Stimulated activated CD4-positive, alpha-beta T cell treated with anti-CD3 and anti-CD28 coated beads, Interleukin-1b, Interleukin-23, amount 100 ng/mL, for 48 hours (primary cell): Measurements from ENCODE around the gene CARMIL1.

Experiments used
- DNase-seq: peaks from one replicate; pipeline ENCODE4 v3.0.0-alpha.2; 2020

The CARMIL1 gene

DNA sequence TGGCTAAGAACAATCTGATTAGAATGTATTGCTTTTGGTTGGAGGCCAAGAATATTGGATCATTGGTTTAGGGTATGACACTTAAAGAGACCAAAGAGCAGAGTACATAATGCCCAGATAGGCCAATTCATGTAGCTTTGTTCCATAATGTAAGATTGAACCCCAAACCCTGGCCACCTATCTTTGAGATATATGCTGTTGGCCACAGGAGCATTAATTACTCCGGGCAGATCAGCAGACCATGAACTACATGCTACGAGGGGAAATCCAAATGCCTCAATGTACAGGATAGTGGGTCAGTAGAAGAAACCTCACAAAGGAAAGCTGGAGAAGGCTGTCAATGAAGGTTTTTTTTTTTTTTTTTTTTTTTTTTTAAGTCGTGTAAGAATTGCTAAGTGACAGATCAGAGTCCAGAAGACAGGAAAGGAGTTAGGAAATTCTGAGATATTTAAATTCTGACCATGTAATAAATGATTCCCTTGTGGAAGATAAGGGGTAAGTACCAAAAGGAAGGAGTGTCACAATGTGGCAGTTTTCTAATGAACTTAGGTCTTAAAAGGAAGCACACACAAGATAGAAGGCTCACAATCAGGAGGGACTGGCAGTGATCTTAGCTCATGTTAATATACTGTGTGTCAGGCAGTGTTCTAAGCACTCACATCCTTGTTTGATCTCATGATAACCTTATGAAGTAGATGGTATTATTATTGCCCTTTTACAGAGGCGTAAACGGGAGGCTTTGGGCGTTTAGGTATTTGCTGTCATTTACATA is 61.4 kb downstream of the CARMIL1 start:
- DNase-seq = no peak

- no peak for DNase-seq
Measured at GRCh38 chr6:25341203-25341552, 62.0 kb downstream of the CARMIL1 start.

GRCh38 chr6:25341923-25342619 is 62.9 kb downstream of the CARMIL1 start:
- no peak for DNase-seq

GRCh38 chr6:25342802-25343201 is 63.6 kb downstream of the CARMIL1 start:
- DNase-seq = no peak

DNA sequence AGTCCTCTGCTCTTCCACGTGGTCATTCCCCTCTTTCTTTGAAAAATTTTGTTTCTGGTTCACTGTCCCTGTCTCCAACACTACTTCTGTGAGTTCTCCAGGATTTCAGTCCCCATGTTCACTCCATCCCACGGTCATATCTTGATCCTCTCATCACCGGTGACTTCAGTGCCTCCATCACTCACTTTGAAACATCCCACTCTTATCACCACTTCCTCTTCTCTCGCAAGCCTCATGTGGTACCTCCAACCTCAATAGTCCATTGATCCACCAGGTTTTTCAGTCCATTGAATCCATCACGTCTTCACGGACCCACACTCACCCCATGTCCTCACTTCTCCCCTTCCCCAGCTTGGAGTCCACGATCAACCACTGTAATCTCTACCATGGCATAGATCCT is 64.8 kb downstream of the CARMIL1 start:
- no peak for DNase-seq

GRCh38 chr6:25344827-25345226 is 65.7 kb downstream of the CARMIL1 start:
- DNase-seq = no peak

DNA sequence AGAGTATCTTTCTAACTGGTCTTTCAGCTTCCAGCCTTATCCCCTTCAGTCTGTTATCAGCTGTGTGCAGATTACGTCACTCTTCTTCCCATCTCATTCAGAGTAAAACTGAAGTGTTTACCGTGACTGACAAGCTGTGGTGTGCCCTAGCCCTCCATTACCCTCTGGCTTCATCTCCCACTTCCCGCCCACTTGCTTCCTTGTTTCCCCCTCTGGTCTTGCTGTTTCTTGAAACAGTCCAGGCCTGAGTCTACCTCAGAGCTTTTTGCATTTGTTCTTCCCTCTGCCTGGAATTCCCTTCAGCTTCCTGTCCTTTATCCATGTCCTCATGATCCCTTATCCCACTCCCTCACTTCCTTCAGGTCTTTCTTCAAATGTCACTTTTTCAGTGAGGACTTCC is 66.9 kb downstream of the CARMIL1 start:
- DNase-seq = no peak

DNA sequence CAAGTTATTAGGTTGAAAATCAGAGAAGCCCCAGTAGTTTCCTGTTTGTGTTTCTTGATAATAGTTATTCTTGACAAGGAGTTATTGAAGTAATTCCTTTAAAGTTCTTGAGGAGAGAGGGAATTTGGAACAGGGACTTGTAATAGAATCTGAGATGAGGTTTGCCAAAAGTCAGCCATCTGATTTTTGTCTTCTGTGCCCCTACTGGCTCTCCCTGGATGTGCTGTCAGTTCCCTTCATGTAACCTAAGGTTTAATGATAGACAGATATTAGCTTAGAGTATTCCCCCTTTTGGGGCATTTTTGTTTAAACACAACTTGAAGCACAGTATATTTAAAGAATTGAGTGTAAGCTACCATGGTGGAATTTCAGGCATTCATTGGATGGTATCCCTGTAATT is 71.4 kb downstream of the CARMIL1 start:
- DNase-seq = no peak

GRCh38 chr6:25351485-25351884 is 72.3 kb downstream of the CARMIL1 start:
- no peak for DNase-seq

DNA sequence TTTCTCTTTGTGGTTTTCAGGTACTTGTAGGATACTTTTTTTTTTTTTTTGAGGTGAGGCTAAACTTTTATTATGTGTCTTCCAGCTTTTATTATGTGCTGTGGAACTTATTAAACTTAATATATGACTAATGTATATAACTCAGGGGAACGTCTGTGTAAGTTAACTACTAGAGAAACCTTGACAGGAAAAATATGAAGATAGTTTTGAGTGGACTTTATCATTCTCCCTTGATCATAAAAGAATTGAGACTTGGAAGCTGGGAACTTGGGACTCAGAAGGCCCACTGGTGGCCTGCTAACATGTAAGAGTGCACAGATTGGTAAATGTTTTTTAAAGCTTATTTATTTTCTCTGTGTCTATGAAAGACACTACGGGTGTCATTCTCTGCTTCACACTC is 73.1 kb downstream of the CARMIL1 start:
- DNase-seq = no peak

- no peak for DNase-seq
Measured at GRCh38 chr6:25354078-25354932, 75.1 kb downstream of the CARMIL1 start.

GRCh38 chr6:25359191-25359861 is 80.2 kb downstream of the CARMIL1 start:
- DNase-seq = no peak

DNA sequence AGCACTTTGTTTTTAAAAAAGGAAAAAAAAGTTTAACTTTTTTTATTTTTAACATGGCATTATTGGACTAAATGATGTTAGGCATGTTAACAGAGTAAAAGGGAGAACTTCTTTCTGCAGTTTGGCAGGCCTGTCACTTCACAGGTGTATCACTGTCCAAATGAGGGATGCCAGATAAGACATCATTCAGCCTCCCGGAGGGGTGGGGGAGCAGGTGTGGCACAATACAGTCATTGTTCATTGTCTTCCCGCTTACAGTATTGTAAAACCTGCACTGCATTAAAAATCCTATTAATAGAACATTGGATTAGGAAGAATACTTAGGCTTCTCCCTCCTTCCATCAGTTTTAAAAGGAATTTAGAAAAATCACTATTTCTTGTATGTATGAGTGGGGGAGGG is 80.7 kb downstream of the CARMIL1 start:
- DNase-seq = no peak

- no peak for DNase-seq
Measured at GRCh38 chr6:25360621-25361020, 81.4 kb downstream of the CARMIL1 start.

GRCh38 chr6:25363427-25363826 is 84.3 kb downstream of the CARMIL1 start:
- no peak for DNase-seq

GRCh38 chr6:25365154-25365553 is 86.0 kb downstream of the CARMIL1 start:
- no peak for DNase-seq

DNA sequence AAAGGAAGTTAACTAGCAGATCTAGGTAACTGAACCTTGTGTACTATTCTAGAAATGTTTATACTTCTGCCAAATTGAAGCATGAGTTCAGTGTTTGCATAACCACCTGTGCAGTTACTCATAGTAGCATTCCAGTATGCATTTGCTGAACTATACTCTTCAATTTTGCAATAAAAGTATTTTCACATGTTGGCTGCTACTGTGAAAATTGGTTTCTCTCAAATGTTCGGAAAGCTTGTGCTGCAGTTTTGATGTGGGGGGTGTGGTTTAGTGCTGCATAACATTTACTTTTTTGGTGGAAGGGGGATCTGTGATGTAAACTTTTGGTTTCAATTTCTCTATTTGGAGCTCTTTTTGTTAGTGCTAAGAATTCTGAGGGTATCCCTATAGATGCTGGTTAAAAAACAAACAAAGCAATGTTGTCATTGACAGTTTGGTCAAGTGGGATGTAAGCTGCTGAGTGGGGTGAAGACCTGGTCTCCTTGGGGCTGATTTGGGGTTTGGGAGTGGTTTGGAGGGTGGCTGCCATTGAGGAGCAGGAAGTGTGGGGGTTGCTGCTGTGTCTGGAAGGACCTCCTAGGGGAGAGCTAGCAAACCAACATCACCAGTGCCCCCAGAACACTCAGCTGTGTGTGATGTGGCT is 87.8 kb downstream of the CARMIL1 start:
- DNase-seq = peak; percentile 15

DNA sequence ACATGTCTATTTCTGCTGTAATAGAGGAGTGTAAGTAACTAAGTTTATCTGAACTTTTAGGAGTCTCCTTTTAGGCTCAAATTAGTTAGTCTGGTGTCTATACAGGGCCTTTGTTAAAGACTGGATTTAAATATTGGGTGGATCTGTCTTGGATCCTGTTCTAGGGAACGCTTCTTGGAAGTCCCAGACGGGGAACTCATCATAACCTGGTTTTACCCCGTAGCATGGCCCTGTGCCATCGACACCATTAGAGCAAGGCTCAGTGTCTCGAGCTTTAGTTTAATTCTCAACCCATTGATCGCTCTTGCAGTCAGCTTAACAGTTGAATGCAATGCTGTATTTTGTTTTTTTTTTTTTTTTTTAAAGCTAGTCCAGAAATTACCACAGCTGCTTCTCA is 89.9 kb downstream of the CARMIL1 start:
- no peak for DNase-seq

- DNase-seq = no peak
Measured at GRCh38 chr6:25369433-25370177, 90.4 kb downstream of the CARMIL1 start.

DNA sequence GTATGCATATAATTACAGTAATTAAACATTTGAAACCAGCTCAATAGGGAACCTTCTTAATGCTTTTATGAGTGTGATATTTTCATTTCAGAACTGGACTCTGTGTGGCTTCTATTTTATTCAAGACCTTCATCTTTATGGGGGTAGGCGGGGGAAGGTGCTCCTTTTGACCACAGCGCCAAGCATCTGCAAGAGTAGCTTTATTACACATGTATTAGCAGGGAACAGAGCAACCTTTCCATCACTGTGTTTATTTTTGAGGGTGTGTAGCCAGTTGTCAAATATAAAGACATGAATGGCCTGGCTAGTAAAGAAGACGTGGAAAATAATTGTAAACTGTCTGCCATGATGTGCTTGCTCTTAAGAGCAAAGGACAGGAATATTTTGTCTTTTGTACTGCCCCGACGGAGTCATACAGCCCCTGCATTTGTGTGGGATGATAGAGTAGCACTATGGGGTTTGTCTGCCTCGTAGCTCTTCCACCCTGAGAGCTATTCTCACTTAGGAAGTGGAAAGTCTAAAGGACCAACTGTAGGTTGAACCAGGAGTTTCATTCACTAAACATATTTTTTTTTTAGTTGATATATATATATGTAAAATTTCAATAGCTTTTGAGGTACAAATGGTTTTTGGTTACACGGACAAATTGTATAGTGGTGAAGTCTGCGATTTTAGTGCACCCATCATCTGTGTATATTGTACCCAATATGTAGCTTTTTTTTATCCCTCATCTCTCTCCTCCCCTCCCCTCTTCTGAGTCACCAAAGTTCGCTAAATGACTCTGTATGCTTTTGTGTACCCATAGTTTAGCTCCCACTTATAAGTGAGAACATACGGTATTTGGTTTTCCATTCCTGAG is 91.2 kb downstream of the CARMIL1 start:
- no peak for DNase-seq

DNA sequence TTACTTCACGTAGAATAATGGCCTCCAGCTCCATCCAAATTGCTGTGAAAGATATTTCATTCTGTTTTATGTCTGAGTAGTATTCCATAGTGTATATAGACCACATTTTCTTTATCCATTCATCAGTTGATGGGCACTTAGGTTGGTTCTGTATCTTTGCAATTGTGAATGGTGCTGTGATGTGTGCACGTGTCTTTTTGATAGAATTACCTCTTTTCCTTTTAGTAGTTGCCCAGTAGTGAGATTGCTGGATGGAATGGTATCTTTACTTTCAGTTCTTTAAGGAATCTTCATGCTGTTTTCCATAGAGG is 91.8 kb downstream of the CARMIL1 start:
- no peak for DNase-seq
